NCI-H1930 (cell line): ENCODE results near the gene NF2.

Experiments used
- DNase-seq, 2 experiments: peaks; one replicate each; lab custom pipeline; 2025; lab: John Stamatoyannopoulos, UW

NF2 gene

DNA sequence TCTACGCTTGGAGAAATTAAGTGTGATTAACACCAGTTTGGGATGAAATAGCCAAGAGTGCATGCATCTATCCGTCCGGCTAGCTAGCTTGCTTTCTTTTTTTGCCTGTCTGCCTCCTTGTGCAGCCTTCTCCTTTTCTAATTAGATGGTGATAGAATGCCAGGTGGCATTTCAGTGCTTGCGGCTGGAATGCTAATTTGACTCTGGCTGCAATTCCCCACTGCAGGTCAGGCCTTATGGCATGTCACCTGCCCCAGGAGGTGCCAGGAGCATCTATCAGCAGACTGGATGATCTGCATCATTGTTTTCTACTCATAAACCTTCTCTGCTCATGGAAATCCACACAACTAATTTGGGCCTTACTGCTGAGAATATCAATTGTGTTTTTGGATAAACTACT is 65.2 kb downstream of the NF2 start:
- DNase-seq = no peak

DNA sequence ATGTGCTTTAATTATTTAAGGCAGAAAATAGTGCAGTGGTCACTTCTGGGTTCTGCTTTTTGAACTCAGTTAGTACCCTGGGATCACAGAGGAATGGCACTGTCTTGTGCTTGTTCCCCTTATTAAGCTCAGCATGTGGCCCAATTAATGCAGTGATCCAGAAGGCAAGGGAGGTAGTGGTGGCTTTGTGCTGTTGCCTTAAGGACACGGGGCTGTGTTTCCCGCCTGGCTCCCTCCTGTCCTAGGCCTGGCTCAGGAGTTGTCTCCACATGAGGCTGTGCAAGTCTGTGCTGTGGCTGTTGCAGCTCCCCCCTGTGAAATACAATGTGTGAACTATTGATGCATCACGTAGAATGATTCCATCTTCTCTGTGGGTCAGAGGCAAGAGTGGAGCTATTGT is 67.2 kb downstream of the NF2 start:
- DNase-seq = no peak

DNA sequence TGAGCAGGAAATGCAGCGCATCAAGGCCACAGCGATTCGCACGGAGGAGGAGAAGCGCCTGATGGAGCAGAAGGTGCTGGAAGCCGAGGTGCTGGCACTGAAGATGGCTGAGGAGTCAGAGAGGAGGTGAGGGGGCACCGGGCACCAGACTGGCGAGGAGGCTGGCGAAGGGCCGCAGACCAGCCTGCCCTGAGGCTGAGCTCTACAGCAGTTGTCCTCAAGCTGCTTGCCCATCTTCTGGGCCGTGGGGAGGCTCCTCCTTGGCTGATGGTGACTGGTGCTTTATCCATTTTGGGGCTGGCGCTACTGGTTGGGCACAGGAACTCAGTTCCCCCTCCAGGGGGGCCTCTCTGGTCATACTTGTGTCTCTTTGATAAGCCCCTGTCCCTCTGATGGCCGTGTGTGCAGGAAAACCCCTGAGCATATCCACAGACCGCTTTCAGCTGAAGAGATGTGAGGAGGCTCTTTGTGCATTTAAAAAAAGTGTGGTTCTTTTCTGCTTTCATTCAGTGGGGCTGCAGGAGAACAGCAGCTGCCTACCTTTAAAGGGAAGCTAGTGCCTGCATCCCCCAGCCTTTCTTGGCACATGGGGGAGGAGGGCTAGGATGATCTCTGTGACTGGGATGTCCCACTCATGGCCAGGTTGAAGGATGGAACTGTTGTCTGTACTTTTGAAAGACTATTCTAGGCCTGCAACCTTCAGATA is 70.1 kb downstream of the NF2 start:
- DNase-seq = no peak

DNA sequence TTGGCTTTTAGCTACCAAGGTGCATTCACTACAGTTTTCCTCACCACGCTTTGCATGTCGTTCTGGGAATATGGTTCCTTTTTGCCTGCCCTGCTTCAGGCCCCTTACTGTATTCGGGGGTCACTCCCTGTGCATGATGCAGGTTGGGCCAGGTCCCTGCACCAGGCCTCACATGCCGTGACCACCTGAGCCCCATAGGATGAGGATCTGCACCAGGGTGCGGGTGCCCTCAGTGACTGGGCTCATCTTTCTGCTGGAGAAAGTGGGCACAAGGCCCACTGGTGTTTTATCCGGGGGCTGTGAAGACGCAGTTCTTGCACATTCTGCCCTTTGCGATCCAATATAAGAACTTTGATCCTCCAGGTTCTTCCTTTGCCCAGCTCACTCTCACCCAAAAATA is 70.7 kb downstream of the NF2 start:
- no peak for DNase-seq

DNA sequence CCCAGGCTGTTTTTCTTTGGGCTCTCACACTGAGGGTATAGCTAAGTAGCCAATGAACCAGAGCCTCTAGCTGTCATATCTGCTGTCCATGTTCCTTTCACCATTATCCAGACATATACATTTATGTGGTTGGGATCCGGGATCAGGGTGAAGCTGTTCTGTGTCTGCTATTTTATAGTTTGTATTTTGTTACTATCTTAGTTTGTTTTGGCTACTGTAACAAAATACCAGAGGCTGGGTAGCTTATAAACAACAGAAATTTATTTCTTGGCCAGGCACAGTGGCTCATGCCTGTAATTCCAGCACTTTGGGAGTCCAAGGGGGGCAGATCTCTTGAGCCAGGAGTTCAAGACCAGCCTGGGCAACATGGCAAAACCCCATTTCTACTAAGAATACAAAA is 75.9 kb downstream of the NF2 start:
- DNase-seq = no peak

DNA sequence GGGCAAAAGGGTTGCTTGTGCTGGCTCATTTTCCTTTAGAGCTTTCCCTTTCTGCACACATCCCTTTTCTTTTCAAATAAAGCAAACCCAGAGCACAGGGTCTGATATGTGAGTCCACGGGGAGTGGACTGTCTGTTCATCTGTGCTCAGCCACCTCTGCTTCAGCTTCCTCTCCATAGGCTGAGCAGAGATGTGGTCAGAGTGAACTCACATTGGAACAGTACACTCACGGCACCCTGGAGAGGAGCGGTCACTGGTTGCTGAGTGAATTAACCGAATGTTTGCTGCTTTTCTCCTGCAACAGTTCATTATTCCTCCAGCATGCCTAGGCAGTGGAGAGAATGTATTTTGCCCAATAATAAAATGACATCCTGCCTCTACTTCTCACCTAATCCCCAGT is 80.1 kb downstream of the NF2 start:
- DNase-seq = no peak

DNA sequence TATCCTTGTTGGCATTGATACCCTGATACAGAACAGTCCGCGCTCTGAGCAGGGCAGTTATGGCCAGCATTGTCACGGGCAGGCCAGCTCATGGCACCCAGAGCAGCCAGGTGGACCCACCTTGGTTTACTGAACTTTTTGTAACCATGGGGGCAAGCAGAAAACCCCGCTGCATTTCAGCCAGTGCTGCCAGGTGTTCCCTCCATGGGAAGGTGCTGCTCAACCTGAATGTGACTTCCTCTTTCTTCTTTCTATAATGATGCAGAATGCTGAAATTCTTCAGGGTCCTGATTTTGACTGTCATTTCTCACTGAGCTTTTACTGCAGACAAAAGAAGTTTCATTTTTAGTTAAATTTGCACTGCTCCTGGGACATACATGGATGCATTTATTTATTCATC is 80.8 kb downstream of the NF2 start:
- no peak for DNase-seq

DNA sequence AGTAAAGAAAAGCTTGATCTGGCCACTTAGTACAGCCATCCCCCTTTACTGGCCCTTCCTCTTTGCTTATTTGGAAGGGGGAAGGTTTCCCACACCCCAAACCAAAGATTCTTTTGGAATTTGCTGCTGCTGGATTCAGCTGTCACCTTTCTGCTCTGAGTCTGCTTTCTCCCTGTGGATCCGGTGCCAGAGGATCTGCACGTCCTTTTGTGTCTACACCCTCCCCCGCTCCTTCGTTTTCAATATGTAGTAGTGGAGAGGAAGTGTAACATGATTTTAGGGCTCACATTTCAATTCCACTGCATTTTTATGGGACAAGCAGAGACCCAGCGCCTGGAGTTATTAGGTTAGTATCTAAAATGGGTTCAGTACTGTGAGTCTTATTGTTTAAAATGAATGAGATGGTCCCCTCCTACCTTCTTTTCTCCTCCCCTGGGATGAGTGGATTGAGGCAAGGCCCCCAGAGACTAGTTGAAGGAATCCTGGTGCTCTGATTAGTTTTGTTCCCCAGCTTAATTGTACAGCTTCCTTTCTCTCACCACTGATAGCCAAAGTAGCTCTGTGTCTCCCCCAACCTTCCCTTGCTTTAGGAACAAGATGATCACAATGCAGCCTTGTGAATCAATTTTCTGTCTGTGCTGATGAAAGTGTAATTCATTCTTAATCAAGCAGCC is 85.9 kb downstream of the NF2 start:
- no peak for DNase-seq

DNA sequence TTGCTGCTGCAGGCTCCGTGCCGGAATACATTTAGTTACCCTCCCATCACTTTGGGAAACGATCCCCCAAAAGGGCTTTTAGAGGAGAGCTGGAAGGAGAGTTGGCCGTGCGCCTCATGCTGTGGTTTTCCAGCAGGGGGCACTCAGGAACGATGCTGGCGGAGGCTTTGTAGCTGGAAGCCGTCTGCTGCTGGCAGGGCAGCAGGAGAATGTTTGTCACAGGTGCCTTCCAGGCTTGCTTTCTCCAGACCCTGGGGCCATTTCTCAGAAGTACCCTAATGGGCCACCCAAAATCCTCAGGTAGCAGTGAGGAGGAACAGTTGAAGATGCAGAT is 86.4 kb downstream of the NF2 start:
- no peak for DNase-seq

DNA sequence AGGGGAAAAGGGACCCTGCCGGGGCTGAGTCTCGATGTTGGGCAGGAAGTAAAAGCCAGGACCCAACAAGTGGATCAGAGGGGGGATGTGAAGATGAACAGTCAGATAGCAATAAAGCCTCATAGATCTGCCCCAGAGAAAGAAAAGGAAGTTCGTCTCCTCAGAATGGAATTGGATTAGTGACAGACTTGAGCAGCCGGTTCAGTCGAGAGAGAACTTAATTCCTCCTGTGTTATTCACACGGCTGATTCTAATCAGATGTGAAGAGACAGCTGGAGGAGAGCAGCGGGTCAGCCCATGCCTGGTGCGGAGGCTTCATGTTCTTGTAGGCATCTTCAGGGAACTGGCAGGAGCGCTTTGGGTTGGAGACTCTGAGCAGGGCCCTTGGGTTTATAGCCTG is 87.0 kb downstream of the NF2 start:
- DNase-seq = no peak

DNA sequence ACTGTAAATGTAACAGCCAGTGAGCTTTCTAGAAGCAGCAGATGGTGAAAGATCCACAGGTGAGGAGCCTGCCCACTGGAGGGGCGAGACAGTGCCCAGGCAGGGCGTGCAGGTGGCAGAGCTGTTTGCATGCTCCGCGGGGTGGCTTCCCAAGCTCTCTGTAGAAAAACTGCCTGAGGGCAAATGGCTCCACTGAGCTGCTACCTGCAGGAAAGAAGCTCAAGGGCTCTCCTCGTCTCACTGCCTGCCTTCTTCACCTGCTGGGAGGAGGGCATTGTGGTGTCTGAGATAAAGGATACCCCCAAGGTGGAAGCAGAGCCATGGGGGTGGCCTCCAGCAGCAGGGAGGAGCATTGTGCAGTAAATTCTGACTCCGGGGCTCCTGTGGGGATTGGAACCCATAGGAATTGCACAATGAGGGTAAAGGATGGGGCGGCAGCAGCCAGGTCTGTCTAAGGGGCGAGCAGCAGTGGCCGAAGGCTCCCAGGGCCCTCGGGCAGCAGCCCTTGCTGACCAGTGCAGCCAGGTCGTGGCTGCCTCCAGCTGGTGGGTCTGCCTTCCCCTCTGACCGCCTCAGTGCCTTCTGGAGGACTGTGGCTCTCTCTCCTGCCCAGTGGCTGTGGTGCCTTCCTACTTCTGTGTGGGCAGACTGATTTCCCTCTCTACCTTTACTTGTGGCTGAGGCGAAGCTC is 88.3 kb downstream of the NF2 start:
- no peak for DNase-seq

DNA sequence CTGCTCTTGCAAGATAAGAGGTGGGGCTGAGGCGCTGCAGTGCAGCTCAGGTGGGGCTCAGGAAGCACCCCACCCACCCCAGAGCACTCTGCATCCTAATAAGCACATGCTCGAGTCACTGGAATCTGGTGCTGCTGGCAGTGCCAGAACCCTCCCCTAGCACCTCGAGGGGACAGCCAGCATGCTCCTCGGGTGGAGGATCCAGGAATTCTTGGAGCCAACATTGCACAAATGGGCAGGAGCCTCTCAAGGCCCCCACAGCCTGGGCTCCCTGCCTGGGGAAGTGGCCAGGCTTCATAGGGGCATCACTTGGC is 88.9 kb downstream of the NF2 start:
- DNase-seq = no peak

DNA sequence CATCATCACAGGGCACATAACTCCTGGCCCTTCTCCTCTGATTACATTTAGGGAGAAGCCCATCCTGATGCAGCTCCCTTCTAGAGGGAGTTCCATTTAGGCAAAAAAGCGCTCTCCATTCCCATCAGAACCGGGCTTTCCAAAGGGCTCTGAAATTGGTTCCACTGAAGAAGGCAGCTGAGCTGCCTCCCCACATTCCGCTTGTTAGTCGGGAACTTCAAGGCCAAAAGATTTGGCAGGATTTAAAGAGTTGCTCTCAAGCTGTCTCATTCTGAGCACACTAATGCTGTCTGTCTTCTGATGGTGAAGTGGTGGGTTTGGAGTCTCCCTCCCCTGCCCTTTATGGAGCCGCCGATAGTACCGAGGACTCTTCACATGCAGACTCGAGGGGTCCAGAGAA is 89.7 kb downstream of the NF2 start:
- no peak for DNase-seq

DNA sequence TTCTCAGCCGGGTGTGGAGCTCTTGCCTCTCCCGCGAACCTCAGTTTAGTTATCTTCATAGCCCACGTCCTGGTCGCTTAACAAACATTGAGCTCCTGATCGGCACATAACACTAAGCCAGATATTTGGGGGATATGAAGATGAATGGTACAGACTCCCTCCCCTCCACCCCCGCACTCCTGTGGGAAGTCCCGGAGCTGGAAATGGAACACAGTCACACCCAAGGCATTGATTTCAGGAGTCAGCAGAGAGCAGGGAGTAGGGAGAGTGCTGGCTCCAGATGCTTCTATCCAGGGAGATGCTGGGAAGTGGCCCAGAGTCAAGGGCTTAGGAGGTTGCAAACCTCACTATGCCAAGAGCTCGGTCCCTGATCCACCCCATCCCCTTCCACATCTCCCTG is 90.2 kb downstream of the NF2 start:
- no peak for DNase-seq

DNA sequence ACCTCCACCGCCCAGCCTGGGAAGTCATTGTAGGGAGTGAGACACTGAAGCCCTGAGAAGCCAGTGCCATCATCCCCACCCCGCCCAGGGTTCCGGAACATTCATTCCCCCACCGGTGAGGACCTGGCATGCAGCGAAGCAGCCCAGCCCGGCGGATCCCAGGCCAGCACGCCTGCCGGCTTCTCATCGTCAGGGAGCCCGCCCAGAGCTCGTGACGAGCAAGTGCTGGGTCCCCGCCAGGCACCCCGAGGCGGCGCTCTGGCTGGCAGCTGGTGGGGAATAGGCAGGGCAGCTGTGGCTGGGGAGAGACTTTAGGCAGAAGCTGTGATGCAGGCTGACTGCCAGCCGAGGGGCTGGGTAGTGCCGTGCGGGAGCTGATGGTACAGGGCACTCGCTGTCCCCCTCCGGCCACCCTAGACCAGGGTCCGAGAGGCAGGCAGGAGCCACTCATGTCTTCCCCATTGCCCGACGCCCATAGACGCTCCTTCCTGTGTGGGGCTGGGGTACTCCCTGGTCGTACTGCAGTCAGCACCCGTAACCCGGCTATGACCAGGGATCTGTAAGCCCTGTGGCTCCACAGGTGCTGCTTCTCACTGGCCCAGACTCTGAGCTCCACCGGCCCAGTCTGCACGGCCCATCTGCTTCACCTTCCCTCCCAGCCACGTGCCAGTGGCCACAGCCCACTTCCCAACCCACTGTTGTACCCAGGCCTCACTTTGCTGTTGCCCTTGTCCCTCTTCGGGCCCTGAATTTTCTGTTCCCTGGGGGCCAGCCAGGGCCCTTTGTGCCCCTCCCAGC is 91.9 kb downstream of the NF2 start:
- DNase-seq = no peak

DNA sequence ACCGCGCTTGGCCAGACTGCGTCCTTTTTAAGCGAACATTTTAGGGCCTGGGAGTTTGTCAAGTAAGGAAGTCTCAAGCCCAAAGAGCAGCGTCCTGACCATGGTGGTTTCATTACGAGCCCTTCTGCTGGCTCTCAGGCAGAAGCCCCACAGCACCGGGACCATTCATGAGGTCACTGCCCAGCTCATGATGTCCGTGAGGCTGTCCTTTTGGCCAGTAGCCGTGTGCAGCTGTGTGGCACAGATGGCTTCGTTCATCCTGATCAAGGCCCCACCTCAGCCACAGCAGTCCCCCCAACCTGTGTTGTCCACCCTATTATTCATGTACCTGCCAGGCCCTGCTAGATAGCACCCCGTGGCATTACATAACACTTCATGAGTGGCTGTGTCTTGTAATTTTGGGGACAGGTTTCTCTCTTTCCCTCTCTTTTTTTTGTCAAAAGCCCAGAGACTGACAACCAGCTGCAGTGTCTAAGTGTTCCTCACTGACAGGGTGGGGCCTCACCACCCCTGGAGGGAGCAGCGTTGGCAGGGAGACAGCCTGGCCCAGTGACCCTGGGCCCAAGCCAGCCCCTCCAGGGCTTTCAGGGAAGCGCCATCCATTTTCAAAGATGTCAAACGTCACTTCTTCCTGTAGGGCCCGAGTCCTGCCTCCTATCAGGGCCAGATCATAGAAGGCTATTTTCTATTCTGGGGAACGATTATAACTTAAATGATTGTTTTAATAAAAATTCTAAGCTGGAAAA is 94.6 kb downstream of the NF2 start:
- DNase-seq = no peak

DNA sequence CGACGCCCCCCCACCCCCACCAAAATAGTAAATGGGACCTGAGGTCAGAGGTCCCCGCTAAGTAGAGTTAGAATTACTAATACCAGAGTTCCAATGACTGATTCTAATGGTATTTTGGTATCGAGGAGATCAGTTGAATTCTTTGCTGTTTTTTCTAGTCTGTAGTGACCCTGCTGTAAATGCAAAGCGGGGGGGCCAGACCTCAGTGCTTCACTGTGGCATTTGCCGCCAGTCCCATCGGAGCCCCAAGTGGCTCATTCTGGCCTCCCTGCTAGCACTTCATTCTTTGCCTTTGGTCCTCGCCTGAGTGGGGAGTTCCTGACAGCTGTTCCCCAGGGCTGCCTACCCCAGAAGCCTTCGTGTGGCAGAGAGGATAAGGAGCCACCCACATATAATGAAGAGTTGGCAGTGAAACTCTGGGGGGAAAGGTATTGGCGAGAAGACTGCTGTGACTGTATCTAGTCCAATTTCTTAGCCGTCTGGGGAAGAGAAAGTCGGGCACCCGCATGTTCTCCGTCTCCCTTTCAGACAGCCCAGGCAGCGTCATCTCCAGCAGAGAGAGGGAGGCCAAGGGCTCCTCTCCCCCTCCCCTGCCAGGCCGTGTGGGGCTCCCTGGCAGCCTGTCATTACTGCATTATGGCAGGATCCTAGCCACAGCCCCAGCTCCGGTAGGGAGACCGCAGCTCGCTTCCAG is 96.9 kb downstream of the NF2 start:
- no peak for DNase-seq

DNA sequence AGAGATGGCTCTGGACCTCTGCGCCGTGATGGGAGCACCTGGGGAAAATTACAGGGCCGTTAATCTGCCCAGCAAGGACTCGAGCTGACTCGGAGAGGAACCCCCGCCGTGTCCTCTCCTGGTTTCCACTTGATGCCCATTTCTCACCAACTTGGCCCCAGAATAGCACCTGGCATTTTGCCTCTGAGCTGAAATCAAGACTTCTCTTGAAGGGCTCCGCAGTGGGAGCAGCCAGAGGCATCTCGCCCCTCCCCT is 97.4 kb downstream of the NF2 start:
- no peak for DNase-seq

DNA sequence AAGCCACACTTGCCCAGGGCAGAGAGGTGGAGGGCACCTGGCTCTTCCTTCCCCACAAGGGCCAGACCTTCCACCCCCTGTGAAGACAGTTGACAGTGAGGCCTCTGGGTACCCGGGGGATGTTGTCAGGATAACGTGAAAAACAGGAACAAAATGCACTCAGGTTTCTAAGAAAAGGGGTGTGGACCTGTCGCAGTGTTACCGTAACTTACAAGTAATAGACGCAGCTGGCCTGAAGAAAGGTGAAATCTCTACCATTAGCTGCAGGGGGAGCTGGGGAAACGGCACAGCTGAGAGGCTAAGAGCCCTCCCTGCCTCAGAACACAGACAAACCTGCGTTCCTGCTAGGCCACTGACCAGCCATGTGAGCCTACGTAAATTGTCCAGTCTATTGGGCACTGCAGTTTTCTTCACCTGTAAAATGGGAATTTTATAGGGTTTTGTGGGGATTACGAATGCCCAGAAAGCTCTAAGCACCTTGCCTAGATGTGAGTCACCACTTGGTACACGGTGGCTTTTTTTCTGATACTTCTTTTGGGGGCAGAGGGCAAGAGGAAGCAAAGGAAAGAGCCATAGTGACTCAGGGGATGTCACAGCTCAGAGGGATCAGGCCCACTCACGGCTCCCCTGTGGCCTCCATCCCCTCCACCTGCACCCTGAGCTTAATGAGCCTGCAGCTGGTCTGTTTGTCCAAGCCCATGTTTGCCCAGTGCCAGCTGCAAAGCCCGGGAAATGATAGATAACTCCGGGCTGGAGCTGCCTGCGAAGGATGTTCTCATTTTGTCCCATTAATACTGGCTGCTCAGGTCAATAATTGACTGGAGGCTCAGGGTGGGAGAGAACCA is 97.9 kb downstream of the NF2 start:
- DNase-seq = no peak

DNA sequence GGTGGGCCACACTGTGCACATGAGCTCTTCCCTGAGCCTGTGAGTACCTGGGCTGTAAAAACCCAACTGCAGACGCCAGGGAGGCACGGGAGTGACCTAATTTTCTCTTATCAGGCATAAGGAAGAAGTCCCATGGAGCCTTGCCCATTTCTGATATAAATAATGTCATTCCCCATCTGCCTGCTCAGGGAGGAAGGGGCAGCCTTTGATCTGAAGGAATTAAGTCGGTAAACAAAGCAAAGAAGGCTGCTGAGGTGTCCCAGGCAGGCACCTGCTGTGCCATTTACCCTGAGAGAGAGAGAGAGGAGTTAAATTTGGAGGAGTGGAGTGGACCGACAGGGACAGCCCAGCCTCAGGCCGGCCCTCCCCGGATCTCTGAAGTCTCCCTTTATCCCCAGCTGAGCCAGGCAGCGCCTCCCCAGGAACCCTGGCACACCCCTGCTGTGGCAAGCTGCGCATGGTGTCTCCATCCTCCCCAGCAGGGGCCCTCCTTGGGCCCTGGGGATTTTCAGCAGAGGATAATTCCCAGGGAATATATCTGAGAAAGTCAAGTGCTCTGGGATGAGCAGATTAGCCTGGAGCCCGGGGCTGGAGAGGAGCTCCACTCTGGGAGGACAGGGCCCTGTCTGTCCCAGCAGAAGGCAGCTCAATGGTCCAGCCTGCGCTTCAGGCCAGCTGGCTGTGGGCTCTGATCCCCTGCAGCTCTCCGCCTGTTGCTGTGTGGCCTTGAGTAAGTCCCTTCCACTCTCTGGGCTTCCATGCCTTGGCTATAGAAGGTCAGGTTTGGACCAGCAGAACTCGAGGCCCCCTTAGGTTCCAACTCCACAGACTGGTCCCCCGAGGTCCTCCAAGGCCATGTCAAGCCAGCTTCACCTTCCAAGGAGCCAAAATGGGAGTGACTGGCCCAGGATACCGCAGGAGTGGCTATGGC is 98.8 kb downstream of the NF2 start:
- no peak for DNase-seq
